OCI-LY7 (cell line): ENCODE measurements around the gene TAL1. TPM values are rescaled to one million over a fixed set of nuclear protein-coding genes. Genes with fewer than 3 reads are reported as not detected.

Experiments
- BruUV-seq: library from RNA; stranded (reverse); fragments of 400-500 nt; replicated peaks from 2 replicates; lab custom pipeline; 2021; lab: Mats Ljungman, UMichigan
- CTCF ChIA-PET: fragments of 300-600 bp; sonication (Branson Sonifier 250); formaldehyde crosslinking; loops from one replicate; lab custom pipeline; 2022; ENCODE audit warnings: antibody characterized with exemption; ENCODE audit not compliant: unreplicated experiment; lab: Charles Lee
- POLR2A ChIA-PET: fragments of 300-600 bp; sonication (Branson Sonifier 250); formaldehyde crosslinking; loops from one replicate; lab custom pipeline; 2022; ENCODE audit warnings: antibody characterized with exemption; lab: Charles Lee
- DNase-seq: peaks from one replicate; pipeline ENCODE4 v3.0.0-alpha.2; 2015; ENCODE audit warnings: low spot score
- H2AFZ ChIP-seq: fragments of 200-600 bp; sonication (generic), shearing (Covaris generic); 2 replicates; pipeline ENCODE4 v1.6.1; 2014; ENCODE audit warnings: mild to moderate bottlenecking, antibody characterized with exemption, low read length, moderate library complexity
- H3K27ac ChIP-seq: fragments of 200-600 bp; sonication (generic); 2 replicates; pipeline ENCODE4 v1.5.1; 2014; ENCODE audit warnings: mixed run types, low read depth, mild to moderate bottlenecking, moderate library complexity, low read length, inconsistent platforms; ENCODE audit not compliant: poor library complexity, severe bottlenecking
- H3K36me3 ChIP-seq: fragments of 200-600 bp; sonication (generic); 2 replicates; pipeline ENCODE4 v1.6.1; 2014; ENCODE audit warnings: mild to moderate bottlenecking, antibody characterized with exemption, low read length, moderate library complexity, mixed read lengths; ENCODE audit not compliant: insufficient read depth
- H3K4me1 ChIP-seq: fragments of 200-600 bp; sonication (generic); 2 replicates; pipeline ENCODE4 v1.5.1; 2014; ENCODE audit warnings: mild to moderate bottlenecking, low read length; ENCODE audit not compliant: insufficient read depth, poor library complexity, severe bottlenecking
- H3K4me2 ChIP-seq: fragments of 200-600 bp; sonication (generic); 2 replicates; pipeline ENCODE4 v1.6.1; 2014; ENCODE audit warnings: mild to moderate bottlenecking, low read length
- H3K4me3 ChIP-seq: fragments of 200-600 bp; sonication (generic); 2 replicates; pipeline ENCODE4 v1.5.1; 2014; ENCODE audit warnings: mild to moderate bottlenecking, low read depth, low read length; ENCODE audit not compliant: poor library complexity, severe bottlenecking
- H3K79me2 ChIP-seq: fragments of 200-600 bp; sonication (generic); 2 replicates; pipeline ENCODE4 v1.6.1; 2016; ENCODE audit warnings: low read depth, mild to moderate bottlenecking, low read length, moderate library complexity, mixed read lengths; ENCODE audit not compliant: insufficient read depth
- H3K9me2 ChIP-seq: fragments of 200-600 bp; sonication (generic); 2 replicates; pipeline ENCODE4 v1.6.1; 2016; ENCODE audit warnings: mild to moderate bottlenecking, low read length, mixed read lengths; ENCODE audit not compliant: insufficient read depth
- H3K9me3 ChIP-seq: fragments of 200-600 bp; sonication (generic); 2 replicates; pipeline ENCODE4 v1.6.1; 2014; ENCODE audit warnings: mild to moderate bottlenecking, mixed run types, low read length, mixed read lengths
- H4K20me1 ChIP-seq: fragments of 200-600 bp; sonication (generic); 2 replicates; pipeline ENCODE4 v1.6.1; 2014; ENCODE audit warnings: mild to moderate bottlenecking, antibody characterized with exemption, low read length, moderate library complexity, mixed read lengths; ENCODE audit not compliant: insufficient read depth
- EZH2phosphoT487 ChIP-seq: fragments of 200-600 bp; sonication (generic); IDR thresholded peaks from 2 replicates; pipeline ENCODE4 v1.6.1; 2018; ENCODE audit warnings: low read depth, borderline replicate concordance, mild to moderate bottlenecking, mixed run types, antibody characterized with exemption, low read length, moderate library complexity, mixed read lengths
- intact Hi-C: fragments of 100-400 bp; cut with micrococcal nuclease; formaldehyde crosslinking; loops from one replicate; pipeline ENCODE4 v1.10.0; 2022; ENCODE audit not compliant: unreplicated experiment
- total RNA-seq, 2 experiments: library from RNA; depleted of rRNA in 1 of 2; stranded (reverse); fragments of >200 nt in 1 of 2; shearing (Covaris generic) in 1 of 2; gene quantifications; 2 replicates each; pipeline ENCODE4 v1.2.3, GENCODE V29; 2014 to 2022
- TF ChIP-seq, protein P1 (sequence below): fragments of 200-600 bp; sonication (generic); conservative IDR thresholded peaks from 2 replicates; pipeline ENCODE4 v1.5.1; 2014; ENCODE audit warnings: mild to moderate bottlenecking, antibody characterized with exemption, low read length, moderate library complexity, mixed read lengths

Gene TAL1
- total RNA-seq, 2 experiments from 2014 or later: not detected

- no peaks in the 10 kb centered on the region for H3K4me1 ChIP-seq
- H3K36me3 ChIP-seq: no peaks in the 10 kb centered on the region
- ChIA-PET POLR2A (no interaction called here), CTCF (no interaction called here)
- intact Hi-C loops: no loop called here
- BruUV-seq: no TSS peak
- TF ChIP-seq, protein P1, sequence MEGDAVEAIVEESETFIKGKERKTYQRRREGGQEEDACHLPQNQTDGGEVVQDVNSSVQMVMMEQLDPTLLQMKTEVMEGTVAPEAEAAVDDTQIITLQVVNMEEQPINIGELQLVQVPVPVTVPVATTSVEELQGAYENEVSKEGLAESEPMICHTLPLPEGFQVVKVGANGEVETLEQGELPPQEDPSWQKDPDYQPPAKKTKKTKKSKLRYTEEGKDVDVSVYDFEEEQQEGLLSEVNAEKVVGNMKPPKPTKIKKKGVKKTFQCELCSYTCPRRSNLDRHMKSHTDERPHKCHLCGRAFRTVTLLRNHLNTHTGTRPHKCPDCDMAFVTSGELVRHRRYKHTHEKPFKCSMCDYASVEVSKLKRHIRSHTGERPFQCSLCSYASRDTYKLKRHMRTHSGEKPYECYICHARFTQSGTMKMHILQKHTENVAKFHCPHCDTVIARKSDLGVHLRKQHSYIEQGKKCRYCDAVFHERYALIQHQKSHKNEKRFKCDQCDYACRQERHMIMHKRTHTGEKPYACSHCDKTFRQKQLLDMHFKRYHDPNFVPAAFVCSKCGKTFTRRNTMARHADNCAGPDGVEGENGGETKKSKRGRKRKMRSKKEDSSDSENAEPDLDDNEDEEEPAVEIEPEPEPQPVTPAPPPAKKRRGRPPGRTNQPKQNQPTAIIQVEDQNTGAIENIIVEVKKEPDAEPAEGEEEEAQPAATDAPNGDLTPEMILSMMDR: no peak
- TF ChIP-seq EZH2phosphoT487: no peak
- no peak overlapping the region for H2AFZ ChIP-seq
- DNase-seq: no peak
- no peak overlapping the region for H3K27ac ChIP-seq
- no peaks in the 10 kb centered on the region for H3K9me2 ChIP-seq
- H4K20me1 ChIP-seq: no peaks in the 10 kb centered on the region
- H3K79me2 ChIP-seq: no peaks in the 10 kb centered on the region
- no peaks in the 10 kb centered on the region for H3K9me3 ChIP-seq
- no peak overlapping the region for H3K4me3 ChIP-seq
- H3K4me2 ChIP-seq: no peak overlapping the region
These were observed 45.5 kb downstream of the TAL1 start for GRCh38 chr1:47186267-47187185.

DNA sequence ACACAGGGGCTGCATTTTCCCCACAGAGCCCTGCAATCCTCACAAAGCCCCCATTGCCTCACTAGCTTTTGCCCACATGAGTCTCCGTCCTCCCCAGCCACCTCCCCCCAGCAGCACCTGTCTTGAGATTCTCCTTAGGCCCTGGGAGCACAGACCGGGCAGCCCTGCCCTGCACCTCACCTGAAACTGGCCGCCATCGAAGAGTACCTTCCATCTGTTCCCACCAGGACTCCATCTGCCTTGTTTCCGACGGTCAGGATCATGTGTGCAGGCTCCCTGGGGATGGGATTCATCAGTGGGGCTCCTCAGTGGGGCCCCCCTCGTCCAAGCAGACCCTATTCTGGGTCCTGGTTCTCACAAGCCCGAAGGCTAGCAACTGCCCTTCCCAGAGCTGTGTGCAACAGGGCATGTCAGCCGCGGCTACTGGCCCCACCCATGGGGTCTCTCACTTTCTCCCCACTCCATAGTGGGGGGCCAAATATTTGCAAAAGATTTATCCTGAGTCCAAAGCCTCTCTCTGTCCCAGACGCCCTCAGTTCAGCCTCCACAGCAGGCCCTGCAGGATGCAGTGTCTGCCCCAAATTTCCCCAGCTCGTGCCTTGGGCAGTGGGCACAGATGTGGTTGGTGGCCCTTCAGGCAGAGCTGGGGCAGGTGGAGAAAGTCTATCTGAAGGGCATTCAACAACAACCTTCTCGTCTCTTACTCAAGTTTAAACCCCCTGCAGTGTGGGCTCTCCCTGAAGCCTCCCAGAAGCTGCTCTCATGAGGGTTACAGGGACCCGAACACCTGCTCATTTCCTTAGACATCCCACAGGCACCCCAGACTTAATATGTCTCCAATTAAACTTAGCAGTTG lies 47.0 kb downstream of the TAL1 start:
- POLR2A ChIA-PET: interaction anchor here (0.5 to 0.6 kb wide), 2 partner anchors 25 to 56 kb away, joined by 3 read pairs; no protein-coding TSS in a partner anchor
- CTCF ChIA-PET: no interaction called here
- no peak for DNase-seq
- no peaks in the 10 kb centered on the region for H3K4me1 ChIP-seq
- H3K4me2 ChIP-seq: no peak overlapping the region
- H4K20me1 ChIP-seq: no peaks in the 10 kb centered on the region
- intact Hi-C loops: no loop called here
- no peaks in the 10 kb centered on the region for H3K79me2 ChIP-seq
- H3K27ac ChIP-seq: no peak overlapping the region
- H3K9me3 ChIP-seq: no peaks in the 10 kb centered on the region
- no peaks in the 10 kb centered on the region for H3K9me2 ChIP-seq
- BruUV-seq: no TSS peak
- no peak overlapping the region for H3K4me3 ChIP-seq
- TF ChIP-seq EZH2phosphoT487: no peak
- TF ChIP-seq, protein P1: no peak
- H3K36me3 ChIP-seq: no peaks in the 10 kb centered on the region
- no peak overlapping the region for H2AFZ ChIP-seq
